T-helper 1 cell treated with Interleukin-12 subunit alpha and Interleukin-12 subunit beta and Interleukin-4 antibody, amounts not matched to agents 30 ng/mL and 1 ng/mL, for 36 hours (primary cell): Measurements from ENCODE around the gene C15orf62. TPM values are rescaled to one million over a fixed set of nuclear protein-coding genes. Genes with fewer than 3 reads are reported as not detected.

ENCODE experiments used
- intact Hi-C: fragments of 100-400 bp; cut with micrococcal nuclease; formaldehyde crosslinking; loops from one replicate; pipeline ENCODE4 v1.15.1; 2024
- total RNA-seq: library from RNA; stranded (reverse); gene quantifications from 2 replicates; pipeline ENCODE4 v1.2.3, GENCODE V29; 2022

C15orf62 gene
- 0.56 and 0.63 TPM in 2 replicates for total RNA-seq

DNA sequence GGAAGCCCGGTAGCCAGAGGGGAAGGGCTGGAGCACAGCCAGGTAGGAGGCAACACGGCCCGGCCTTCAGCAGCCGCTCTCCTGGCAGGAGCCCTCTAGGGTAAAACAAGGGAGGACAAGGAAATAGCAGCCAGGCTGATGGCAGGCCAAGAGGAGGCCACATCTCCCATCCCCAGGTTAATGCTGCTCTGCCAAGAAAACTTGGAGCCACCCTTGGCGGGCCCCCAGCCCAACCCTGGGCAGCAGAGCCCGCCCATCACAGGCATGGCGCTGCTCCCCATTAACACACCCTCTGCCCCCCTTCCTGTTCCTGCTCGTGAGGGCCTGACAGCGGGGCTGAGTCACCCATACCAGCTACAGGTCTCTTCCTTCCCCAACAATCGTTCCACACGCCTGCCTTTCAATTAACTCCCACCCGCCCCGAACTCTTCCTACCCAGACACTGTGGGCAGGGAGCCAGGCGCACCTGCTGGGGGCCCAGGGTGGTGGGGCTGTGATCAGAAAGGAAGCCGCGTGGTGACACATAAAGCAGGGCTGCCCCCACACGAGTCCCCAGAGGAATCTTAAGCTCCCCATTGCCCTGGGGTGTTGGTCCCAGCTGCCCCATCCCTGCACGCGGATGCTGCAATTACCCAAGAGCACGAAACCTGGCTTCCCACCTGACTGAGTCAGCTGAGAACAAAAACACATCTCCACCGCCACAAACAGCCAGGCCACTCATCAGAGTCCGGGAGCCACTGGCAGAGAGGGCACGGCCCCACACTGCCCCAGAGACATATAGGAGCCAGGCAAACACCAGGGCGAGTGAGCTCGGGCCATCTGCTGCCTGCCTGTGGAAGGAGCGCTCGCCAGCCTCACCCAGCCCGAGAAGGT is at the start of gene C15orf62:
Gene C15orf62, plus strand, starts transcription at position 707 of the 873 bp plus-strand sequence. CDS start 516 bp downstream, outside the sequence.
- intact Hi-C loops: no loop called here

DNA sequence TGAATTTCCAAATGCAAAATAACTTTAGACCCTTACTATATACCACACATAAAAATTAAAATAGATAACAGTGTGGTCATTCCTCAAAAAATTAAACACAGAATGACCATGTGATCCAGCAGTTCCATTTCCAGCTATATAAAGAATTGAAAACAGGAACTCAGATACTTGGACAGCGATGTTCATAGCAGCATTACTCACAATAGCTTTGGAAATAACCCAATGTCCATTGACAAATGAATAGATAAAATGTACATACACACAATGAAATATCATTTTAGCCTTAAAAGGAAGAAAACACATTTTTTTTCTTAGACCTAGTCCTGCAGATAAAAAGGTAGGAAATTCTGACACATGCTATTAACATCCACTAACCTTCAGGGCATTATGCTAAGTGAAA is 48.1 kb upstream of the C15orf62 start:
- intact Hi-C loops: no loop called here

GRCh38 chr15:40722354-40722753 is 47.4 kb upstream of the C15orf62 start:
- intact Hi-C loops: no loop called here

- intact Hi-C loops: no loop called here
Measured at GRCh38 chr15:40722934-40723333, 46.8 kb upstream of the C15orf62 start.

DNA sequence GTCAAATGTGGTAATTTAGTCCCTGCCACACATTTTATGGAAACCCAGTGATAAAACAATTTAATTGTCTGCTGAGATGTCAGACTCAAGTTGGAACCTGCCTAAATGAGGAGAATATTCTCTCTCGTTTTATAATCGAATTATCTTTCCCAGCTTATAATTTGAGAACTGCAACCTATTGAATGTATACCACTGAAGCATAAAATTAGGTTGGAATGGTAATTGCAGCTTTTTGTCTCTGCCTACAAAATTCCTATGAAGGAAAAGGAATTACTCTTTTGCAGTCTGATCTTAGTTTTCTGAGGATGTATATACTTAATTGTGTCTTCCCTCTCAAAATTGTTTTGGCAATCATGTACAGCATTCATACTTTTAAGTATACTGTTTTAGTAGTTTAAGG is 45.9 kb upstream of the C15orf62 start:
- intact Hi-C loops: no loop called here

GRCh38 chr15:40731034-40731433 is 38.7 kb upstream of the C15orf62 start:
- intact Hi-C loops: no loop called here

DNA sequence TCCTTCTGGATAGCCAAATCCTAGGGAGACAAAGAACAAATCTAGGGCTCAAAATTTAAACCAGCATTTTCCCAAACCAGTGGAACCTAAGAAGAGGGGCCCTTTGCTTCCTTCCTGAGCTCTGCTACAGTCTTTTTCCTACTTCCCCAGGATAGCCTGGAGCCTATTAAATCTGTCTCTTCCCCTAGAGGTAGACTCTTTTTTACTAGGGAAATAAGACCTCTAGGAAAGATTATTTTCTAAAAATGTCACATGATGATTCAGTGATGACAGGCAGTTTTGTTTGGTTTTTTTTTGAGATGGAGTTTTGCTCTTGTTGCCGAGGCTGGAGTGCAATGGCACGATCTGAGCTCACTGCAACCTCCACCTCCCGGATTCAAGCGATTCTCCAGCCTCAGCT is 33.2 kb upstream of the C15orf62 start:
- intact Hi-C loops: no loop called here

GRCh38 chr15:40737048-40737447 is 32.7 kb upstream of the C15orf62 start:
- intact Hi-C loops: no loop called here

DNA sequence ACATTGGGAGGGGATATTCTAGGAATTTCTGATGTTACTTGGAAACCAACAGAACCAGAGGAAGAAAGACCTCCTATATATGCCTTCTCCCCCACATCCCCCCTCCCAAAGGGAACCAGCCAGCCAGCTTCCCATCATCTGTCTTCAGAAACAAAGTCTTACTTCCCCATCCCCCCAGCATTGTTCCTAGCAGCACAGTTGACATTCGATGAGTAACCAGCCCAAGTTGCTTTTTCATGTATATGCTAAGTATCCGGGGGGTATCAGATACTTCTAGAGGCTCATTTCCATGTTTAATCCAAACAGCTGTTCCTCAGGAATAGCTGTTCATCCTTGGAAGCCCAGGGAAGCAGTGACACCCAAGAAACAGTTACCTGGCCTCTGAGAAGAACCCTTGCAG is 30.7 kb upstream of the C15orf62 start:
- intact Hi-C loops: no loop called here

GRCh38 chr15:40739854-40740253 is 29.9 kb upstream of the C15orf62 start:
- intact Hi-C loops: loop anchor here (5.0 kb wide), 1 partner anchor 173 kb away; the partner anchor contains the start of genes CCDC32 and RPUSD2

DNA sequence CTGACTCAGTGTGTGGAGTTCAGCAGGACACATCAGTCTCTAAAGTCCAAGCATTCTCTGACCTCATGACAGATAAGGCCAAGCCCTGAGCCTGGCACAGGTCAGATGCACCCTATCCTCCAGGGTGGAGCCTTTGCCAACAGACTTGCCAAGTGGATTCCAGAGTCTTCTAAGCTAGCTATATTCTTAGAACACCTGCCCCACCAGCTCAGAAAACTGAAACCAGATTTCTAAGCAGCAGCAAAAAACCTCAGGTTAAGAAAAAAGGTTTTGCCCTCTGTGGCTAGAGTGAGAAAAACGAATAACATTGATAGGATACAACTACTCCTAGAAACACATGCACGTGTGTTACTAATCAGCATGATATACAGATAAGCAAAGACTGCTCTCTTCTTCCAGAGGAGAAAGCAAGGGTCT is 26.3 kb upstream of the C15orf62 start:
- intact Hi-C loops: loop anchor here (5.0 kb wide), 1 partner anchor 176 kb away; the partner anchor contains the start of genes CCDC32 and RPUSD2

DNA sequence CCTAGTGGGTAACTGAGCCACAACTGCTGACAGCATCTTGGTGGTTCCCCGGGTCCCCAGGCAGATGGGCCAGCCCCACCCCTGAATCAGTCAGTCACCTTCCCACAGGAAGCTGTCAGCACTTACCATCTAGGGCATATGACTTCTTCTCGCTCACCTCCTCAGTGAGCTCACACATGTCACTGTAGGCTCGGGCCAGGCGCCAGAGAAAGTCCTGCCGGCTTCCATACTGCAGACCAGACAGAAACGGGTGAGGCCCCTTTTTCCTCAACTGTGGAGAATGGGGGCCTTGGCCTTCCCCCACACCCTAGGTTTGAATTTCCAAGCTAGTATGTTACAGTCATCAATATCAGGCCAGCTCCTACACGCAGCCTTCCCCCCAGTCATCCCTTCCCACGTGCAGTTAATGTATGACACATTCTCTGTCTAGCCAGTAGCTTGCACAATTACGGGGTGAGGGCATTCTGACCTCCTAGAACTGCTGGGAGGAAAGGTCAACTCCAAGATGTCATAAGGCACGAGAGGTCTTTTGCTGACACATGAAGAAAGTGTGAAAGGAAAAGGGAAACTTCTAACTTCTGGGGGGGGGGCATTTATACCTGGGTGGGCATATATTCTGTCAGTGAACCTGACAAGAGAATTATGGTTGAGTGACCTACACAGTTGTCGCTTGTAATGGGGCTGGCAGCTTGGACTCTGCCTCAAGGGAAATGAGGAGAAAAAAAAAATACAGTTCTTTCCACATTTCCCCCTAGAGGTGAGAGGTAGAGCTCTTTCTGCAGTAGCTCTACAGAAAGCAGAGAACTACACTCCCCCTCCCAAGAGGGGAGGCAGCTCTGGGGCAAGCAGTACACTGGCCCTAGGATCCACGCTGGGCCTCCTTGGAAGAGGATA is 25.6 kb upstream of the C15orf62 start:
- intact Hi-C loops: loop anchor here (1.0 to 5.0 kb wide), 5 partner anchors 11 to 177 kb away; partner anchors contain the start of genes CCDC32, RAD51, RMDN3 and RPUSD2

GRCh38 chr15:40744815-40745152 is 25.0 kb upstream of the C15orf62 start:
- intact Hi-C loops: loop anchor here (1.0 to 5.0 kb wide), 5 partner anchors 11 to 177 kb away; partner anchors contain the start of genes CCDC32, RAD51, RMDN3 and RPUSD2

DNA sequence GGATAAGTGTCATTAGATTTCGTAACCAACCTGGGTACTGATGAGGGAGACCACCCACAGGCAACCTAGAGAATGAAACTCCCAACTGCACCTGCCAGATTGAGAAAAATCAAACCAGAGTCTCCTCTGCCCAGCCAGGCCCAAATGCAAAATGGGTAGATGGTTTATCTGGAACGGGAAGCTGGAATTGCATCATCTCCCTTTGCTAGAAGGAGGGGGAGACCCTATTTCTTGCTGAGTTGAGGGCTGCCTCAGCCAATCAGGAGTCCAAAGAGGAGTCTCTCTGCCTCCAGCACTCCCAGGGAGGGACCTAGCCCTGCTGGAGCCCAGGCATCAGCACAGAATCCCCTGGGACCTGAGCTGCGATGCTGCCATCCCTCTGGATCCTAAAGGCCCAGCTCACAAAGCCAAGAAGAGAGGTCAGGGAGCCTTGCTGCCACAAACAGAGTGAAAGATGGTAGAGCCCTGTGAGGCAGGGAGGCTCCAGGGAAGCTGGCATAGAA is 22.8 kb upstream of the C15orf62 start:
- intact Hi-C loops: no loop called here

GRCh38 chr15:40747685-40748631 is 21.8 kb upstream of the C15orf62 start:
- intact Hi-C loops: no loop called here

DNA sequence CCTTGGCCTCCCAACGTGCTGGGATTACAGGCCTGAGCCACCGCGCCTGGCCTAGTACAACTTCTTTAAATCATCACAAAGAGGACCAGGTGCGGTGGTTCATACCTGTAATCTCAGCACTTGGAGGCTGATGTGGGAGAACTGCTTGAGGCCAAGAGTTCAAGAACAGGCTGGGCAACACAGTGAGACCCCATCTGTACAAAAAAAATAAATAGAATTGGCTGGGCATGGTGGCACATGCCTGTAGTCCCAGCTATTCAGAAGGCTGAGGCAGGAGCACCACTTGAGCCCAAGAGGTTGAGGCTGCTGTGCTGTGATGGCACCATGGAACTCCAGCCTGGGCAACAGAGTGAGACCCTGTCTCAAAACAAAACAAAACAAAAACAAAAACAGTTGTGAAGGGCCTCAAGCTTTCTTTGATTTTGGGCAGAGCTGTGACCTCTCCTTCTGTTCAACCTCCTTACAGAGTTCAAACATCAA is 20.6 kb upstream of the C15orf62 start:
- intact Hi-C loops: no loop called here

DNA sequence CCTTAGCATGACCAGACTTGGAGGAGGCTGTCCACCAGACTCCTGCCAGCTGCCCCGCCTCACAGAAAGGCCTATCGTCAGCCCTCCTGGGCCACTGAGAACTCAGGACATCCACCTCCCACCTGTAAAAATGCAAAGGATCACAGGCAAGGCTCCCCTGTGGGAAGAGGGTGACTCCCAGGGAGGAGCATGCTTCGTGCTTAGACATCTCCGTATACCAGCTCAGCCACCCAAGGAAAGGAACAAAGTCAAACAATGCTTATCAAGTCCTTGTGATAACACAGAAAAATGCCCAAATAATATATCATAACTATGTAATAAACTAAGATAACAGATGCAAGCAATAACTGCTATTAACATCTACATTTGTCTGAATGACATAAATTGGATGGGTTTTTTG is 18.9 kb upstream of the C15orf62 start:
- intact Hi-C loops: no loop called here

DNA sequence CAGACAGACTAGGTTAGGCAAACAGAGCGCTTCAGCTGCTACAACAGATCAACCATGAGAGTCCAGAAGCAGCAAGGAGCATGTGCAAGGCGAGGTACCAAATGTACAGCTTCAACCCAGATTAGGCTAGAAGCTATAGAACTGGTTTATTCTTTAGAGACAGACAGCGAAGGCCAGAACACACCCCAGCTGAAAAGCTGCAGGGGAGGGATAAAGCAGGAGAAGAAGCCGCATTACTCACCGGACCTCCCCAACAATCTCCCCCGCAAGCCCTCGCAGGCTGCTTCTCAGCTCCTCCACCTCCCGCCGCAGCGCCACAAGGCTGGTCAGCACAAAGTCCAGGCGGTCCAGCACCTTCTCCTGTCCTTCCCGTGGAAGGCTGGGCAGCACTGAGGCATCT is 18.0 kb upstream of the C15orf62 start:
- intact Hi-C loops: no loop called here

DNA sequence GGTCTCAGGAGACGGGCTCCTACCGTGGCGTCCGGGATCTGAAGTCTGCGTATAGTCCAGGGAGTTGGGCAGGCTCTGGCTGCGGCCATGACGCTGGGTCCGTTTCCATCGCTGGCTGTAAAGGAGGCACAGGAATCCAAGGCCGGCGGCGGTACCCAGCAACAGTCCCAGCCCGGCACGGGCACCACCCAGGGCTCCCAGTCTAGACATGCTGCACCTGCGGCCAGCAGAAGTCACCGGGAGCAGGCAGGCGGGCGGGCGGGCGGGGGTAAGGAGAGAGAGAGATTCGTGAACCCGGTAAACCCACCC is 15.3 kb upstream of the C15orf62 start:
- intact Hi-C loops: loop anchor here (2.0 kb wide), 4 partner anchors 28 to 190 kb away; partner anchors contain the start of genes CCDC32 and KNL1
